HCEC 1CT (cell line): ENCODE results near the gene ENDOG.
"Not testable (repeated sequence)": the region's sequence is repeated elsewhere in the genome, so short reads cannot be mapped to it uniquely, and the experiment has no call there.

Experiments used
- DNase-seq: peaks from one replicate; pipeline ENCODE4 v3.0.0-alpha.2; 2017

ENDOG gene

DNA sequence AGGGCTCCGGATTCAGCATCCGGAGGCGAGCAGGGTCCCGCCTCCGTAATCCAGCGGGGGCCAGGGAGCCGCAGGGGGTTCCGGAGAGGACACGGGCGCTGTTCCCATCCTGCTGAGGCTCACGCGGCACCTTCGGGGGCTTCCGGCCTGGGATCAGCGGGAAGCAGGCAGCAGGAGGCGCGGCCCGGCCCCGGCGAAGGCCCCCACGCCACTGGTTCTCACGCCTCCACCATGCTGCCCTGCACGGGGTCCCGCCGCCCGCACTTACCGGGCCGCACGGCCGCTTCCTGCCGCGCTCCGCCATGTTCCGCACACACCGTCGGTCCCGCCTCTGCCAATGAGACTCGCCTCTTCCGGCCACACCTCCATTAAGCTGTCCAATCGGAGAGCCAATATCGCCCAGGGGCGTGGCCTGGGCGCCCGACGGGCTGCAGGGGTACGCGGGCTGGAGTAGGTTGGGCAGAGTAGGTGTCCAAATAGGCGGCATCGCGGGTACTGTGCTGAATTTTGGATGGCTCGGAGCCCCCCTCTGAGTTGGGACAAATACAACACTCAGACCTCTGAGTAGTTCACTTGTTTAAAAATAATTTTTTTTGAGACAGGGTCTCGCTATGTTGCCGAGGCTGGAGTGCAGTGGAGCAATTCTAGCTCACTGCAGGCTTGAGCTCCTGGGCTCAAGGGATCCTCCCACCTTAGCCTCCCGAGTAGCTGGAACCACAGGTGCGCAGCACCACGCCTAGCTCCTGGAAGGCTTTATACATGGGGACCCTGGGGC is 11.4 kb downstream of the ENDOG start, which contains the start of gene SPOUT1:
Gene SPOUT1, minus strand, starts transcription at position 318 of the 775 bp plus-strand sequence. Its CDS starts 14 bp downstream, at position 304.
- DNase-seq: peak; percentile 91

DNA sequence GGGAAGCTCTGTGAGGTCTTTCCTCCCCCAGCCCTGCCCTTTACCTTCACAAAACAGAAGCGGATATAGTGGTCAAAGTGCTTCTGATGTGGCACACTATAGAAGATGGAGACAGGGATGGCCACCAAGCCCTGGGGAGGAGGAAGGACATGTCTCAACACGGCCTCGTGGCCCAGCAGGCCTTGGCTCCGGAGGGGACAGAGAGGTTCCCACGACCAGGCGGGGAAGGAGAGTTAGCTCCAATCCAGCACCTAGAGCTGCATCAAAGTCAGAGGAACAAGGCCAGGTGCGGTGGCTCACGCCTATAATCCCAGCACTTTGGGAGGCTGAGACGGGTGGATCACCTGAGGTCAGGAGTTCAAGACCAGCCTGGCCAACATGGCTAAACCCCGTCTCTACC is 15.4 kb downstream of the ENDOG start:
- DNase-seq: no peak

DNA sequence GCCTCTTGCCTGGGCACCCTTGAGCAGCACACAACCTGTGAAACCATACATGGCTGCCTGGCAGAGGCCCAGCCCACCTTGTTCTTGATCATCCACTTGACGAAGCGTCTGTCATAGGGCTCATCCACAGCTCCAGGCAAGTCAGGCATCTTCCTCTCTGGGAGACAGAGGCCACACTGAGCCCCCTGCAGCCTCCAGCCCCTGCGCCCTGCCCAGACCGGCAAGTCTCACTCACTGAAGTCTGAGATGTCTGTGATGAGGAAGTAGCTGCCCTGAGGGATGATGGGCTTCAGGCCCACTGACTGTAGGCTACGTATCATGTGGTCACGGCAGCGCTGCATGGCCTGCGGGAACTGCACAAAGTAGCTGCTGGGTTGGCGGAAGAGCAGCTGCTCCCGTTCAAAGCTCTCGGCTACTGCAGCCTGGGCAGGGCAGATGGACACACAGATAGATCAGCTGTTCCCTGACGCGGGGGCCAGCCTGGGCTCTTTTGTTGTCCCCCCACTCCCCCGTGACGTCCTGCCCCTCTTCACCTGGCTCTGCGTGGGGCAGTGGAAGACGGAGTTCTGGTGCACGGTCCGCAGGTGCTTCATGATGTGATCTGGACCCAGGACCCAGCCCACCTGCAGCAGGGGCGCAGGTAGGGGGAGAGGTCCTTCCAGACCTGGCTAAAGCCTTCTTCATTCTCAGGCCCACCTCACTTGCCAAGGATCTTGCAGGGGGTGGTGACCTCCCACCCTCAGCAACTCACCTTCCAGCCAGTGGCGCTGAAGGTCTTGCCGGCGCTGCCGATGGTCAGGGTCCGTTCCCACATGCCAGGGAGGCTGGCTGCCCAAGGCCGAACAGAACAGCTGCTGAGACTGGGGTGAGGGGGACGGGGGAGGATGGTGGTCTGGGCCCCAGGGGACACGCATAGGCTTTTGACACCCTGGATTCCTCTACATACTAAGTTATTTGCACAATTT is 17.2 kb downstream of the ENDOG start:
- DNase-seq: no peak

DNA sequence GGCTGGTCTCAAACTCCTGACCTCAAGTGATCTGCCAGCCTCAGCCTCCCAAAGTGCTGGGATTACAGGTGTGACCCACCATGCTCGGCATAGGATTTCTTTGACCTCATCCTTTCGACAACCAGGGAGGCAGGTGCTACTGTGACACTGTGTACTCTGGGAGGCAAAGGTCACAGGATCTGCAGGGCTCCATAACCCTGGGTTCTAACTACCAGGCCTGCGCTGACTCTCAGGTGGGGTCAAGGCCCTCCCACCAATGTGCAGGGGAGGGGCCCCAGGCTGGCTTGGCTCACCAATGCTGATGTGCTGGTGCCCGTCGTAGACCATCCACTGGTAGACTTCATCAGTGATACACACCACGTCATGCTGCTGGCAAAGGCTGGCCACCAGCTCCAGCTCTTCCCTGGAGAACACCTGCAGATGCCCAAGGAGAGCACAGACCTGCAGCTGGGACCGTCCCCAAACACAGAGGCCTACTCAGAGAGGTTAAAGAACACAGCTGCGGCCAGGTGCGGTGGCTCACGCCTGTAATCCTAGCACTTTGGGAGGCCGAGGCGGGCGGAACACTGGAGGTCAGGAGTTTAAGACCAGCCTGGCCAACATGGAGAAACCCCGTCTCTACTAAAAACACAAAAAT is 18.3 kb downstream of the ENDOG start:
- no peak for DNase-seq

DNA sequence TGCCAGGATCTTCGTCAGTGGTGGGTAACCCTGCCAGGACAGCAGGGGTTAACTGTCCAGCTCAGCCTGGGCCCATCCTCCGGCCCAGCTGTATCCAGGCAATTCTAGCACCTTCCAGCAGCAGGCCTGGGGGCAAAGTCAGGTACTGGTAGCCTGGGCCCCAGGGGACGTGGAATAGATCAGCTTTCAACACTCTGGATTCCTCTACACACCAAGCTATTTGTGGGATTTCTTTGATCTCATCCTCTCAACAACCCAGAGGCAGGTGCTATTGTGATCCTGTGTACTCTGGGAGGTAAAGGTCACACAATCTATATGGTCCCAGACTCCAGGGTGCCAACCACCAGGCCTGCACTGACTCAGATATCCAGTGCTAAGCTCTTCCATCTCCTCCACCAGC is 20.0 kb downstream of the ENDOG start:
- DNase-seq: no peak

DNA sequence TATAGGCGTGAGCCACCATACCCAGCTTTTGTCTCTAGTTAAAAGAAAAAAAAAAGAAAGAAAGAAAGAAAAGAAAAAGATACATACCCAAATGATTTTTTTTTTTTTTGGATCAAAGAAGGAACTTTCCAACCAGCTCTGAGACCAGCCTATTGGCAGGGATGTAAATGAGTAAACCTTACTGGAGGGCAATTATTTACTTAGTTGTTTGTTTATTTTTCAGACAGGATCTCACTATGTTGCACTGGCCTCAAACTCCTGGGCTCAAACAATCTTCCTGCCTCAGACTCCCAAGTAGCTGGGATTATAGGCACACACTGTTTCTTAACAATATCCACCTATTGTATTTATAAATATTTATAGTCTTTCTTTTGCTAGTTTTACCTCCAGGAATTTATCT is 22.2 kb downstream of the ENDOG start:
- no peak for DNase-seq

DNA sequence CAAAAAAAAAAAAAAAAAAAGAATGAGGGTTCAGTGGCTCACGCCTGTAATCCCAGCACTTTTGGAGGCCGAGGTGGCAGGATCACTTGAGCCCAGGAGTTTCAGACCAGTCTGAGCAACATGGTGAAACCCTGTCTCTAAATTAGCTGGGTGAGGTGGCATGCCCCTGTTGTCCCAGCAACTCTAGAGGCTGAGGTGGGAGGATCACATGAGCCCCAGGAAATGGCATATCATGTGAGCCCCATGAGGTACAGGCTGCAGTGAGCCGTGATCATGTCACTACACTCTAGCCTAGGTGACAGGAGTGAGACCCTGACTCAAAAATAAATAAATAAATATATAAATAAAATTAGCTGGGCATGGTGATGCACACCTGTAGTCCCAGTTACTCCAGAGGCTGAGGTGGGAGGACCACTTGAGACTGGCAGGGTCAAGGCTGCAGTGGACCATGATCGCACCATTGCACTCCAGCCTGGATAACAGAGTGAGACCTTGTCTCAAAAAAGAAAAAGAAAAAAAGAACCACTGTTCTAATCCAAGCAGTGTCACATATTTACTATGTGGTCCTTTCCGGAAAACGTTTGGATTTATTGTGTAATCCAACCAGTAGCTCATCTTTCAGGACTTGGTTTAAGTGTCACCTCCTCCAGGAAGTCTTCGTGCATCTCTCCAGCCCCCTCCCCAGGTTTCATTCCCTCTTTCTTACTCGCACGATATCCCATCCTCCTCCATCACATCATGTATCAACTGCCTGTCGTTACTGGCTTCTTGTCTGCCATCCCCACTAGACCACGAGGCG is 23.6 kb downstream of the ENDOG start:
- DNase-seq: no peak

DNA sequence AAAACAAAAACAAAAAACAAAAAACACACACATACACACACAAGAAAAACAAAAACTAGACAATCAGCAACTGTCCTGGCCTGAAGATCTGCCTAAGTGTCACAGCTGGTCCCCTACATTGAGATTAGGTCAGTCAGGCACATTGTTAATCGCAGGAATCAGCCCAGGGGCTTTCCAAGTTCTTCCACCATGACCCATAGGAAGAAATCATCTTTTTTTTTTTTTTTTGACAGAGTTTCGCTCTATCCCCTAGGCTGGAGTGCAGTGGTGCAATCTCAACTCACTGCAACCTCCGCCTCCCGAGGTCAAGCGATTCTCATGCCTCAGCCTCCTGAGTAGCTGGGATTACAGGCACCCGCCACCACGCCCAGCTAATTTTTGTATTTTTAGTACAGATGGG is 24.9 kb downstream of the ENDOG start:
- not testable (repeated sequence) for DNase-seq

DNA sequence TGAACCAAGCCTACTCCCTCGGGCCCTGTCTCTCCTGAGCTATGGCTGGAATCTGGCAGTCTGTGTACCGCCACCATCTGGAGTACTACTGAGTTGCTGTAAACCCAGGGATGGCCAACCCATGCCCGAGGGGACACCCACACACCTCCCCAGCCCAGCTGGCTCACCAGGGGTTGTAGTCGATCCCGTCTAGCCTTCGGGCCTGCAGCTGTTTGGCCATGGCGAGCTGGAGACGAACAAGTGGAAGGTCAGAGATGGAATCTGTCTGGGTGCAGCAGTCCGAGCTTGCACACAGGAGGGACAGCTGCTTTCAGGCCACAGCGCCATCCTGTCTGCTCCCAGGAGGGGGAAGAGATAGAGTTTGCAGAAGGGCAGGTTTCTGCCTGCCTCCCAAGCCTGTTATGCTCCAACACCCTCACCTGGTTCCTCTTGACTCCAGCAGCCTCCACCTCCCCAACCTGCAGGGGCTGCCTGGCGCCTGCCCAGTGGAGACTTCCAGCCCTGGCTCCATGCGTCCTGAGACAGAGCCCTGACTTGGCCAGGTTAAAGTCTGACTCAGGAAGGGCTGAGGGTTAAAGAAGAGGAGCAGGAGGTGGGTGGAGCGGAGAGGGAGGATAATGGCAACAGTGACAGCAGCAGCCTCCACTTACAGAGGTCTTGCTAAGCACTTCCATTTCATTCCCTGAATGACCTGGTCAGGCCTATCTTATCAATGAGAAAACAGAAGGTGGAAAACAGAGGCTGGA is 27.1 kb downstream of the ENDOG start:
- no peak for DNase-seq

DNA sequence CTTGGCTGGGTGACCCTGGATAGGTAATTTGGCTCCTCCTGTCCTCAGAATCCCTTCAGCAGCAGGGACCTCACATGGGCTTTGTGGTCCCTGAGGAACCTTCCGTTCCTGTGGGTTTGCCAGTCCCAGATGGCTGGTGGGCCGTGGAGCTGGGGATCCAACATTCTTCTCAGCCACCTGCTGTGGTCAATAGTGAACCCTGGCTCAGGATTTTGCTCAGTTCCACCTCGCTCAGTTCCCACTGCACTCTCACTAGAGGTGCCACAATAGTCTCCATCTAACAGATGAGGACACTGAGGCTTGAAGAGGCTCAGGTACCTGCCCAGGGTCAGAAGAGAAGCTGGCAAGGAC is 28.4 kb downstream of the ENDOG start:
- DNase-seq: no peak

DNA sequence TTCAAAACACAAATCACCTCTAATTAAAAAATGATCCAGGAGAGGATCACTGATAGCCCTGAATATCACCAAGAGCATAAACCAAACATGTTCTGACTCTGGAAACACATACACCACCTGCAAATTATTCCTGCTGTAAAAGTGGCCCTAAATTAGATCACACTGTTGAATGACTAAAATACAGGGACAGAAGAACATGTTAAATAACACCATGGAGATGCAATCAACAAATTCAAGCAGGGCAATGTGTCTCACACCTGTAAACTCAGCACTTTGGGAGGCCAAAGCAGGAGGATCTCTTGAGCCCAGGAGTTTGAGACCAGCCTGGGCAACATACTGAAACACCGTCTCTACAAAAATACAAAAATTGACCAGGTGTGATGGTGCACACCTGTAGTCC is 29.5 kb downstream of the ENDOG start:
- no peak for DNase-seq

DNA sequence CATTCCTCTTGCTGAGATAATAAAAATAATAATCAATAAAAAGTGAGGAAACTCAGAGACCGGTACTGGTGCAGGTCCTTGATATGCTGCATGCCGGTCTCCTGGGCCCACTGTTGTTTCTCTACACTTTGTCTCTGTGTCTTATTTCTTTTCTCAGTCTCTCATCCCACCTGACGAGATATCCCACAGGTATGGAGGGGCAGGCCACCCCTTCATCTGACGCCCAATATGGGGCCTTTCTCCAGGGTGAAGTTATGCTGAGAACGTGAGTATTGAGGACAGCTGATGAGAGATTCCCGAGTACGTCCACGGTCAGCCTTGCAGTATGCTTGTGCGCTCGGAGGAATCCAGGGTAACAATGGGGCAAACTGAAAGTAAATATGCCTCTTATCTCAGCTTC is 32.7 kb downstream of the ENDOG start:
- not testable (repeated sequence) for DNase-seq

DNA sequence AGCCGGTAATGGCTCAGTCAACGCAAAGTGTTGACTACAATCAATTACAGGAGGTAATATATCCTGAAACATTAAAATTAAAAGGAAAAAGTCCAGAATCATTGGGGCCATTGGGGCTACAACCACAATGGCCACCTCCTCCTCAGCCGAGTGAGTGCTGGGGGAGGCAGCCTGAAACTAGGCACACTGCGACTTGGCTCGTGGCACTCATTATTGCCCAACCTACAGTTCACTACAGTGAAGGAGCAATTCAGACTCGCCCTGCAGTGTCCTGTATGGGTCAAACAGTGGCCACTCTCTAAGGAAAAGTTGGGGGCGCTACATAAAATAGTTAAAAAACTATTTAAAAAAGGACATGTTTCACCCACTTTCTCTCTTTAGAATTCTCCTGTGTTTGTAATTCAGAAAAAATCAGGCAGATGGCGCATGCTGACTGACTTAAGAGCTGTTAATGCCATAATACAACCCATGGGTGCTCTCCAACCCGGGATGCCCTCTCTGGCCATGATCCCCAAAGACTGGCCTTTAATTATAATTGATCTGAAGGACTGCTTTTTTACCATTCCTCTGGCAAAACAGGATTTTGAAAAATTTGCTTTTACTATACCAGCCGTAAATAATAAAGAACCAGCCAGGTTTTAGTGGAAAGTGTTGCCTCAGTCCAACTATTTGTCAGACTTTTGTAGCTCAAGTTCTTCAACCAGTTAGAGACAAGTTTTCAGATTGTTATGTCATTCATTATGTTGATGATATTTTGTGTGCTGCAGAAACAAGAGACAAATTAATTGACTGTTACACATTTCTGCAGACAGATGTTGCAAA is 33.7 kb downstream of the ENDOG start:
- peak; percentile 46 for DNase-seq

DNA sequence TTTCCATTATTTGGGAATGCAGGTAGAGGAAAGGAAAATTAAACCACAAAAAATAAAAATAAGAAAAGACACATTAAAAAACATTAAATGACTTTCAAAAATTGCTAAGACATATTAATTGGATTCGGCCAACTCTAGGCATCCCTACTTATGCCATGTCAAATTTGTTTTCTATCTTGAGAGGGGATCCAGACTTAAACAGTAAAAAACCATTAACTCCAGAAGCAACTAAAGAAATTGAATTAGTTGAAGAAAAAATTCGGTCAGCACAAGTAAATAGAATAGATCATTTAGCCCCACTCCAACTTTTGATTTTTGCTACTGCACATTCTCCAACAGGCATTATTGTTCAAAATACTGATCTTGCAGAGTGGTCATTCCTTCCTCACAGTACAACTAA is 34.3 kb downstream of the ENDOG start:
- not testable (repeated sequence) for DNase-seq

DNA sequence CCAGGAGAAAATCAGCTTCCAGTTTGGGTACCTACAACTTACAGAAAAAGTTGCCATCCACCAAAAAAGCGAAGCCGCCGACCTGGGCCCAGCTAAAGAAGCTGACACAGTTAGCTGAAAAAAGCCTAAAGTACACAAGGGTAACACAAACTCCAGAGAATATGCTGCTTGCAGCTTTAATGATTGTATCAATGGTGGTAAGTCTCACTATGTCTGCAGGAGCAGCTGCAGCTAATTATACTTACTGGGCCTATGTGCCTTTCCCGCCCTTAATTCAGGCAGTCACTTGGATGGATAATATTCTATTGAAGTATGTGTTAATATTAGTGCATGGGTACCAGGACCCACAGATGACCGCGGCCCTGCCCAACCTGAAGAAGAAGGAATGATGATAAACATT is 36.2 kb downstream of the ENDOG start:
- DNase-seq: not testable (repeated sequence)

DNA sequence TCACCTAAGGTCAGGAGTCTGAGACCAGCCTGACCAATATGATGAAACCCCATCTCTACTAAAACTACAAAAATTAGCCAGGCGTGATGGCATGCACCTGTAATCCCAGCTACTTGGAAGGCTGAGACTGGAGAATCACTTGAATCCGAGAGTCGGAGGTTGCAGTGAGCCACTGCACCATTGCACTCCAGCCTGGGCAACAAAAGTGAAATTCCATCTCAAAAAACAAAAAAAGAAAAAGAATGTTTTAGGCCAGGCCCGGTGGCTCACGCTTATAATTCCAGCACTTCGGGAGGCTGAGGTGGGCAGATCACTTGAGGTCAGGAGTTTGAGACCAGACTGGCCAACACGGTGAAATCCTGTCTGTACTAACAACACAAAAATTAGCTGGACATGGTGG is 40.2 kb downstream of the ENDOG start:
- not testable (repeated sequence) for DNase-seq

DNA sequence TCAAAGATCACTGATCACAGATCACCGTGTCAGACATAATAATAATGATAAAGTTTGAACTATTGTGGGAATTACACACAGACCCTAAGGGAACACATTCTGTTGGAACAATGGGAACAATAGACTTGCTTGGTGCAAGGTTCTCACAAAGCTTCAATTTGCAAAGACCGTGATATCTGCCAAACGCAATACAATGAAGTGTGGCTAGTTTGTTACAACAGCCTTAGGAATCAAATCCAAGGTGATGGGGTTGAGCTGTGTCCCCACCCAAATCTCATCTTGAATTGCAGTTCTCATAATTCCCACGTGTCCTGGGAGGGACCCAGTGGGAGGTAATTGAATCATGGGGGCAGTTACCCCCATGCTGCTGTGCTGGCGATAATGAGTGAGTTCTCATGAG is 42.6 kb downstream of the ENDOG start:
- DNase-seq: no peak

DNA sequence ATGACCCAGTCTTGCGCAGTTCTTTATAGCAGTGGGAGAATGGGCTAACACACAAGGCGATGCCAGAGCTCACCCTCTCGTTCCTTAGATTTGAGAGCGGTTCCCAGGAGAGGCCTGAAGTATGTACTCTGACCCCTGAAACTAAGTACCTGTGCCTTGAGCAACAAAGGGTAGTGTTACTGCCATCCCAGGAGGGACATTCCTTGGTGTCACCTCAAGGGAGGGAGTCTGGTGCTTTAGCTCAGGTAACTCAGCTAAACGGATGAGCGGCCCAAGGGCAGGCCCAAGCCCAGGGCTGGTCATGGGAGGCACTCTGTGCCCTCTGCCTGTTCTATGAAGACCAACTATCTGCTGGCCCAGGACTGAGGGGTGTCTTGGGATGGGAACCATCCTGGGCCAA is 43.2 kb downstream of the ENDOG start:
- no peak for DNase-seq

DNA sequence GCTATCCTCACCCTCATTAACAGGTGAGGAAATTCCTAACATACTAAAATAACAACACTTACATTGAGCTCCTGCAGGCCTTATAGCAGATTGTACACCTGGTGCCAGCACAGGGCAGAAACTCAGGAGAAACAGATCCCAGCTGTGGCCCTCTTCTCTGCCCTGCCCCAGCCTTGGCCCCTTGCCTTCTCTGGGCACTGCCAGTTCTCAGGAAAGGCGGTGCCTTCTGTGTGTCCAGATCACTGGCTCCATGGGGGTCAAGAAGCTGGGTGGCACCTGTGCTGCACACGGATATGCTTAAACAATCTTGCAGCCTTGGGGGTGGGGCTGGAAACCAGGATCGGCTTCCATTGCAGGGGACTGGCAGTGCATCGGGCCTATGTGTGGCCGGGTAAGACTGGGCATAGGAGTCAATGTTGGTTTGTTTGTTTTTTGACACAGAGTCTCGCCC is 44.1 kb downstream of the ENDOG start:
- DNase-seq: no peak

DNA sequence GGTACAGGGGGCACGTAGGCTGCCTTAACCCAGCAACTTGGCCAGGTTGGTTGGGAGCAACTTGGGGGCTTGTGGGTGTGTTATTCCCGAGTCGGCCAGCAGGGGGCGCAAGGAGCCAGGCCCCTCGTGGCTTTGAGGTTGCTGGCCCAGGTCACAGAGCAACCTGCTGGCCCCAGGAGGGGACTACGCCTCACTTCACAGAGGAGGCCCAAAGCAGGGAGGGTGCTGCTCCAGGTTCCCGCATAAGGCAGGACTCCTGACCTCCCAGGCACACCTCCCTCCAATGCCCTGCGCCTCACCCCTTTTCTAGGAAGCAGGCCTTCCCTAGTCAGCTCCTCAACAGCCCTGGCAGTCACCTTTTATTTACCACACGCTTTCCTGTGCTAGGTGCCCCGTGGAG is 45.3 kb downstream of the ENDOG start:
- peak; percentile 34 for DNase-seq
